T-helper 9 cell (primary cell): ENCODE data around the gene CCL4L2.
"Not testable (repeated sequence)": the region's sequence is repeated elsewhere in the genome, so short reads cannot be mapped to it uniquely, and the experiment has no call there.

ENCODE experiments used
- DNase-seq: peaks from one replicate; pipeline ENCODE4 v3.0.0-alpha.2; 2020
- total RNA-seq, 2 donors: gene quantifications; one replicate each; lab custom pipeline; 2026; lab: John Stamatoyannopoulos, UW

CCL4L2 gene
- 0.07 to 0.48 reads per million in 2 donors for total RNA-seq

DNA sequence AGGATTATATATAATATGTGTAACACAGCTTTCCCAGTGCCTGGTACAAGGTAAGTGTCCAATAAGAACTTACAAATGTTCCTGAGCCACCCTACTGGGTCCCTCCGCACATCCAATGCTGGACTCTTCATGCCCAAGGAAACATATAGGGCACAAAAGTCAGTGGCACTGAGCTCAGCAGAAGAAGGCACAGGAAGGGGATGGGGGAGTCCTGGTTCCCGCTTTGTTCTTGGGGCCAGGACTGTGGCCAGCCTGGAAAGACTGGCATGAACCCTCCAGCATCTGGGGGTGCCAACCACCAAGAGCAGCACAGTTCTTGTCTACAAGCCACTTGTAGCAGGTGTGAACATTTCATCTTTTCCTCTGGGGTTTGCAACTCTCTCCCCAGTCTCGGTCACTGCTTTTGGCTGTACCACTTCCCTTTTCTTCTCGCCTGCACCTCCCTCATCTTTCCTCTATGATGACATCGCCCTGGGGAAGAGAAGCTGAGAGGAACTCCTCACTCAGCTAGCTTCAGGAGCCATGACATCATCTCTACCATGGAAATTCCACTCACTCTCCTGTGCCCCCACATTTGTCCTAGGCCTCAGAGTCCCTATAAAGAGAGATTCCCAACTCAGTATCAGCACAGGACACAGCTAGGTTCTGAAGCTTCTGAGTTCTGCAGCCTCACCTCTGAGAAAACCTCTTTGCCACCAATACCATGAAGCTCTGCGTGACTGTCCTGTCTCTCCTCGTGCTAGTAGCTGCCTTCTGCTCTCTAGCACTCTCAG, at the start of gene CCL4L2:
Gene CCL4L2 (plus strand): TSS at position 625 of the 773 bp plus-strand sequence.
- DNase-seq = not testable (repeated sequence)

DNA sequence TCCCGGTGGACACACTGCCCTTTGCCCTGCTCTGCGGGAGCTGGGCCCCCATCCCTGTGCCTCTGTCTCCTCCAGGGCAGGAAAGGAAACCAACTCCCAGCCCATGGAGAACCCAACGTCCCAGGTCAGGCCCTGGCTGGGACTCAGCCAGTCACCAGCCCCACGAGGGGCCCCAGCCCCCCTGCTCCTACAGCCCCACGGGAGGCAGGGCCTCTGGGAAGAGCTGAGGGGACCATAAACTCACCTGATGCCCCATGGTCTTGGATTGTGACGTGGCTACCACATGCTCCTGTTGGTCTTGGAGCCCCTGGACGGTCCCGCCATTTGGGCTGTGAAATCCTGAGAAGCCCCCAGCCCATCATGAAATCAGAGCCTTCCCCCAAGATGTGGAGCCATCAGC, 42.0 kb upstream of the CCL4L2 start:
- not testable (repeated sequence) for DNase-seq

DNA sequence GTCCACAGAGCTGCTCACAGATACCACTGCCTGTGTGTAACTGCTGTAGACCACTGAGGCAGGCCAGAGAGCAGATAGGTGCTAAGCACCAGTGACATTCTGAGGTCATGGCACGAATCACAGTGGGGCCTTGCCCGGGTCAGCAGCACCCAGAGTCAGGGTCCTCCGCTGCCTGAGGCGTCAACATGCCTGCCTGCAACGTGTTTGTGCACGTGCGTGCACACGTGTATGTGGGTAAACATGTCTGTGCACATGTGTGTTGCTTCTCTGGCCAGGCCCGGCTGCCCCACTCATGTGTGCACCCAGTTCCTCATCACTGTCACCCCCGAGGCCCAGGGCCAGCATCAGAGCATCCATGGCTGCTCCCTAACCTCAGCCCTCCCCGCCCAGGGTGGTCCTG, 34.3 kb upstream of the CCL4L2 start, which contains the start of gene TBC1D3B:
Gene TBC1D3B (minus strand): TSS at position 101 of the 400 bp plus-strand sequence. CDS start 1,586 bp downstream, outside the sequence.
- DNase-seq = not testable (repeated sequence)

DNA sequence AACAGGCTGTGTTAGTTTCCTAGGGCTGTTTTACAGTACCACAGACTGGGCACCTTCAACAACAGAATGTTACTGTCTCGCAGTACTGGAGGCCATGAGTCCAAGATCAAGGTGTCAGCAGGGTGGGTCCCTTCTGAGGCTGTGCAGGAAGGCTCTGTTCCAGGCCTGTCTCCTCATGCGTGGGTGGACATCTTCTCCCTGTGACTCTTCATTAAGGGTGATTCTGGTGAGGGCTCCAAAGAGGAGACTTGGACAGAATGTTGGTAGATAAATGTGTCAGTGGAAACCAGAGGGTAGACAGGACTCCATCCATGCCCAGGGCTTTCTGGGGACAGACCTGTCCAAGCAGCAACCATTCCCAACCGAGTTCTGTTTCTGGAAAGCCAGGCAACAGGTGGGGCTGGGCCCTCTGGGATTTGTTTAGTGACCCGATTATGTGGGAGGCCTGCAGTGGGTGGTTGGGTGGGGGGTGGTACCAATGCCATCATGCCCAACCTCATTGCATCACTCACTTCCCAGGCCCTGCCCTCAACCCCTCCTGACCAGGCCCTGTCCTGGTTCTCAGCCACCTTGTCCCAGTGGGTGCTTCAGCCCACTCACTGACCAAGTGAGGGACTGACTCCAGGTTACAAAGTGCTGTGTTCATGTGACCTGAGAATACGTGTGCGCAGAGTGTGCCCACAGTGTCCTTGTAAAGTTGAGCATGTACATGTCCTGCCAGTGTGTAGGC, 29.3 kb upstream of the CCL4L2 start:
- not testable (repeated sequence) for DNase-seq

DNA sequence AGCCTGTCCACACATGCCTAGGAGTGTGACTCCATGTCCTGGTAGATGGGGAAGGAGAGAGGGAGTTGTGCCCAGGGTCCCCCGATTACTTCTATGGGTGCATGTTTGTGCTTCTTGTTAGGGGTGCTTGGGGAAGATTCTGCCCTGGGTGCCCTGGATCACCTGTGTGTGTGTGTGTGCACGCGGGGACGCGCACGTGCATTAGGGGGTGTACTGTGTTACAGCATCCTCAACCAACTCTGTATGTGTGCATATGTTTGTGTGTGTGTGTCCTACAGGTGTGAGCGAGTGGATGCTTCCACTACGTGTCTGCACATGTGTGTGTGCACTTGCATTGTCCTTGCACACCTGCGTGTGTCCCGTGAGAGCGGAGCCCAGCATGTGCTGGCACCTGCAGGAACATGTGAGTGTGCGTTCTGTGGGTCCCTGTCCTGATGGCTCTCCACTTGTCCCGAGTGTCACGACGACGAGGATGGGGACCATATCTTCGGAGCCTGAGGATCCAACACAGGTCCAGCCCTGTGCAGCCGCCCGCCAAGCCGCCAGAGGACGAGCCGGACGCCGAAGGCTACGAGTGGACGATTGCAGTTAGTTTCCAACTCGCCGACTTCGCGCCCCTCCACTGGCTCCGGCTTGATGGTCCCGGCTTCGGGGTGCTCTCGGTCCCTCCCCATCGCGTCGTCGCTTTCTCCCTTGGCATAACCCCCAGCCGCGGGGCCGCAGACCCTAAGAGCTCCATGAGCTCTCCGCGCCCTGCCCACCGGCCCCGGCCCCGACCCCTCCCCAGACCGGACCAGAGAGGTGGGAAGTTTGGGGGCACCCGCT, 28.5 kb upstream of the CCL4L2 start:
- DNase-seq = no peak

DNA sequence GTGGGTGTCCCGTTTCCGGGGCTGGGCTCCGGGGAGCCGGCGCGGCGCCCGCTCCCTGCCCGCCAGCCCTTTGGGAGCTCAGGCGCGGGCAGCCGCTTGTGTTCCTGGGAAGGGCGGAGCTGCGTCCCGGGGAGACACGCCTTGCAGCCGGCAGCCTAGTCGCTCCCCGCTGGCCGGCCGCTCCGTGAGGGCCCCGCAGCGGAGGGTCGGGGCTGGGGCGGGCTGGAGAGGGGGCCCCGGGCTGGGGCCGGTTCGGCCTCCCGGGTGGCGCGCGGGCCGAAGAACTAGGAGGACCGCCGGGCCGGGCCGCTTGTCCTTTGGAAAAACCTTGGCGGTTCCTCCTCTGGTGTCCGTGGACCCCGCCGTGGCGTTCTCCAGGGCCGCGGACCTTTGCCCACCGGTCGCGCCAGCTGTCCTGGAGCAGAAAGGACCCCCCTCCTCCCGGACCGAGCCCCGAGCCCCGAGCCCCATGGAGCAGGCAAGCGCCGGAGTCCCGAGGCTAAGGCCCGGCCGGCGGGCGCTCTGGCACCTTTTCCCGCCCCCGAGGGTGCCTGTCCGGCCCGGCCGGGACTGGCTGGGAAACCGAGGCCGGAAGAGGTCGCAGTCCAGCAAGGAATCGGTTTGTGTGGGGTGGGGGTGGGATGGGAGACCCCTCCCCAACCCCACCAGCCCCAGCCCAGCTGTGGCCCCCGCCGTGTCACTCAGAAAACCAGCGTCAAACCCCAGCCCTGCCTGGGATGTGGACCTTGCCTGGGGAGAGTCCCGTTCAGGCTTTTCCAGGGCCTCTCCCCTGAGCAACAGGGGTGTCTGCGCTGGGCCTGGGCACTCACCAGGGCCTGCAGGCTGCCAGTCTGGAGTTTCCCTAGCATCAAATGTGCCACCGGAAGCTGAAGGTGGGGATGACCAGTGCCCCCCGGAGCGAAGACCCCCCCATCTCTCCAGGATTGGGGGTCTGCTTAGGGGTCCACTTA, 27.6 kb upstream of the CCL4L2 start:
- DNase-seq = no peak

DNA sequence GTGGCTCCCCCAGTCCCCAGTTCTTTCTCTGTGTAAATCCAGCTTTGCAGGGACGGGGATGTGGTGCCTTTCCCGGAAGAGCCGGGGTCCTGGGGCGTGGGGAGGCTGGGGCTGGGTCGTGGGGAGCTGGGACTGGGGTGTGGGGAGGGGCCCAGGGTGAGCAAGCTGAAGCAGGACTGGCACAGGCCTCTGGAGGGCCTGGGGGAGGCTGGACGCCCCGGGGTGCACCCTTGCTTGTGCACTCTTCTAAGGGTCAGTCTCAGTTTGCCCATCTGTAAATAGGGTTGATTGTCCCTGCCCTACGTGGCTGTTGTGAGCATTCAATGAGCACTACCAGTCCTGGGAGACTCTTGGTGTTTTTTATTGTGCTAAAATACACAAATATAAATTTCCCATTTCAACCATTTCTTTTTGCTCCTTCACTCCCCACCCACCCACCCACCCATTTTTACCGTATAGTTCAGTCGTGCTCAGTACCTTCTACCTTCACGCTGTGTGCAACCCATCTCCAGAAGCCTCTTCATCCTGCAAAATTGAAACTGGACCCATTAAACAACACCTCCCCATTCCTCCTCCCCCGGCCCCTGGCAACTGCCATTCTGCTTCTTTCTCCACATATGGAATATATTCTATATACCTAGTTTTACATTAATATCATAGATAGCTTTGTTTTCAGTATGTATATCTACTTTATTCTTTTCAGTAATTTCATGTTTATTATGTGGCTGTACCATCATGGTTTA, 26.7 kb upstream of the CCL4L2 start:
- DNase-seq = no peak

DNA sequence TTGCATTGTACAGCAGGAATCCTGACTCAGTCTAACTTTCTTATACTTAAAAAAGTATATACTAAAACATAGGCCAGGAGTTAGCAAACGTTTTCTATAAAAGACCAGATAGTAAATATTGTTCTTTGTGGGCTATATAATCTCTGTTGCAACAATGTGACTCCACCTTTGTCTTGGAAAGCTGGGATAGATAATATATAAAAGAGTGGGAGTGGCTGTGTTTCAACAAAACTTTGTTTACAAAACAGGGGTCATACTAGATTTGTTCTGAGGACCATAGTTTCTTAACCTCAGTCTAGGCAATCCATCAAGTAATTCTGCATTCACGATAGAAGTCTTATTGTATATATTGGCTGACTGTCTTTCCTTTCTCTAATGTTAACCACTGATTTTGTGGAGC, 25.4 kb upstream of the CCL4L2 start:
- no peak for DNase-seq

DNA sequence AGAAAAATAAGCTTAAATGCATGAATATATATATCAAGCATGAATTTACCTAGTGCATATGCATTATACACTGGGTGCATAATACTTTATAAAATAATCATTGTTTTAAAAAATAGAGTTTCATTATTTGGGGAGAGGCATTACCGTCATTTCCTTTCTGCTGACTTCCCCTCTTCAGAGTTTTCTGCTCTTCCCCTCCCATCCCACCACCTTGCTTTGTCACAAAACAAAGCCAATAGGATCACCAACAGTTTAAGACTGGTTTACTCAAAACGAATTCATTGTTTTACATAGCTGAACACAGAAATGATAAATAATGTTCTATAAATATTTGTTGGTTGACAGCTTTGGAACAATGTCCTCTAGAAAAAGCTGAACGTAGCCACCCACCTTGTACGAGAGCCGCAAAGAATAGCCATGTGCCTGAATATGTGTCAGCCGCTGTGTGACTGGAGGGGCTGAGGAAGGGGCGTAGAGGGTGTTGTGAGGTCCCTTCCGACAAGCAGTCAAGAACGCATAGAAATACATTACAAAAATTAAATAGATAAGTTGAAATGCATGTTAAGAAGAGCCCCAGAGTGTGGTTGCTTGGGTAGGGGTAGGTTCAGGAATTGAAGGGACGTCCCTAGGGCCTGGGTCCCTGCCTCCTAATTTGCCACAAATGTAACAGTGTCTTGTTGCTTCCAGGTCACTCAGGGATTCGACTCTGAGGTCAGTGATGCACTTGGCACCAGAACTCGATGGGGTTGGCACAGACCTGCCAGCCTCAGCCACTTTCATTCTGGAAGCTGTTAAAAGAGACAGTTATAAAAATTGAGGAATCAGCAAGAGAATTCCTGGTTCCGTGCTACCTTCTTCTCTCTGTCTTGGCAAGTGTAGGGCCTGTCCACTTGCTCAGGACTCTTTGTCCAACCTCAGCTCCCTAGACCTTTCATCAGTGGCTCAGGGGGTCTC, 23.8 kb upstream of the CCL4L2 start:
- not testable (repeated sequence) for DNase-seq

DNA sequence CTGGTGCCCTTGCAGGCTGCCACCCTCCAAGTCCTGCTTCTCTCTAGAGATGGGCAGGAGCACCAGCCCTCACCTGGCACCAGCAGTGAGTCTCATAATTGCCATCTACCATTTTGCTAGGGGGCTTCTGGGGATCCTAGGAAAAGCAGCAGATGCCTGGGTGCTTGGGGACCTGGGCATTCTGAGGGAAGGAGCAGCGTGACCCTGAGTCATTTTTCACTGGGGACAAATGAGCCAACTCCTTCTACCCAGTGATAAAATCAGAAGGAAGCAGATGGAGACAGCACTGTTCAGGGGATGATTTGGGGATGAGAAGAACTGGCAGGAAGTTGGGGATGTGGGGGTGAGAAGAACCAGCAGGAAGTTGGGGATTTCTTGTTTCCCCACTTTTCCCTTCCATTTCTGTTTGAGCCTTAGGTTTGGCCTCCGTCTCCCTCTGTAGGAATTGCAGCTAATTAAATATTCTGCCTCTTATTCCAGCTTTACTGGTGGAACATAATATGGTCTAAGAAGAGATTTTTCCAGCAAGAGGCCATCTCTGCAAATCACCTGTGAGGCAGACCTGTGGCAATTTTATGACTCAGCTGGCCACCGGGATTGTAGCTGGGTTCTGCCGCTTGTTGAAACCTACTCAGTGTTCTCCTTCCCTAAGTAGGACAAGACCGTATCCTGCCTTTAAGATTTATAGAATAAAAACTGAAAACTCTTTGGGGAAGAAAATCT, 22.8 kb upstream of the CCL4L2 start:
- DNase-seq = not testable (repeated sequence)

DNA sequence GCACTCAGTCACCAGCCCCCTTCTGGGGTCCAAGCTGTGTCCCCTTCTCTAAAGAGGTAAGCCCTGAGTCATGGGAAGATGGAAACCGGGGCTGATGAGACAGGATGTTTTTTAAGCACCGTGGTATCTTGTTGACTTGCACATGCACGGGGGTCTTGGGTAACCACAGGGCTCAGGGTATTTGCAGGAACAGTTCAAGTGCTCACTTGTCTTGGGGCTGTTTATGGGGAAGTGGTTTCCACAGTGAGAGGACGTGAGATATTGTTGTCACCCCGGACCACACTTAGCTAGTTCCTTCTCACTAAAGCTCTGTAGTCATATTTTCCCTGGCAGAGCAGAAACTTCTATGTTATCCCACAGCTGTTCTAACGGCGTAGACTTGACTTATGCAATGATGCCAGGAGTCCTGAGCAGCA, 22.0 kb upstream of the CCL4L2 start:
- DNase-seq = no peak

DNA sequence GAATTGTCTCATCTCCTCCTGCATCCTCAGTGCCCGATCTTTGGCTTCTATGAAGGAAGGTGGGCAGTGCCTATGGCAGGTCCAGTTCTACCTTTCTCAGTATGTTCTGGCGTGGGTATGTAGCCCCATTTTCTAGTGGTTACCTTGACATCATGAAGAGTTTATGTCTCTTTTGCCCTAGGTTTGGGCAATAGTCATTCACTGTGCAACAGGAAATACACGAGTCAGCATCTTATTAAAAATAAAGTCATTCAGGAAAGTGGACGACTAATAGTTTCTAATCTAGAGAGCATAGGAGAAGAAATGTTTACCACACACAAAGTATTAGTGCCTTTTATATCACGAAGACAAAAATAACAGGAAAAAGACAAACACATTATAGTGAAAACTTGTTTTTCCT, 20.9 kb upstream of the CCL4L2 start:
- DNase-seq = not testable (repeated sequence)

DNA sequence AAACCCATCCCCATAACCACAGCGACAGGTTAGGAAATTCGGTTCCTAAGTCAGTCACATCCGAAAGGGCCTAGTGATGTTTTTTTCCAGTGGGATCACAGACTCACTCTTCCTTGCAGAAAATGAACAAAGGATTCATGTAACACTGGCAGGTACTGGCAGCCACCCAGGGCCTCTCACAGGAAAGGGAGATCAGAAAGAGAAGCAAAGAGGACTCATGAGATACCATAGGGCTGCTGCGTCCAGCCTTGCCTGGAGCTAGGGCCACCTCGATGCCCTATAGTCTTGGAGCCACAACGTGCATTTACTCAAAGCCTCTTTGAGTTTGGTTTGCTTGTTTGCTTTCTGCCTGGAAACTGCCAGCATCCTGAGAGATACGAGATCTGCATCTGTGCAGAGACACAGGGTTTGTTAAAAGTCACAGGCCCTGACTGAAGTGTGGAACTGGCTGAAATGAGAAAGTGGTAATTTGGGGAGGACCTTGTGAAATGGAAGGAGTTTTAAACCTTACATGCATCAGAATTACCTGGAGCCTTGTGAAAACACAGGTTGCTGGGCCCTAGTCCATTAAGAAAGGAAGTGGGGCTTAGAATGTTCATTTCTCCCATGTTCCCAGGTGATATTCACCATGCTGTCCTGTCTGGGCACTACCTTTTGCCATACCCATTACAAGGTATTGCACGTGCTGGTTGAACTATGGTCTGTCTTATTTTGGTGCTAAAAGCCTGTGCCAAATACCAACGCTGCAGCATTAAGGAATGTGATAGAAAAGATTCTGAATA, 20.1 kb upstream of the CCL4L2 start:
- DNase-seq = not testable (repeated sequence)

DNA sequence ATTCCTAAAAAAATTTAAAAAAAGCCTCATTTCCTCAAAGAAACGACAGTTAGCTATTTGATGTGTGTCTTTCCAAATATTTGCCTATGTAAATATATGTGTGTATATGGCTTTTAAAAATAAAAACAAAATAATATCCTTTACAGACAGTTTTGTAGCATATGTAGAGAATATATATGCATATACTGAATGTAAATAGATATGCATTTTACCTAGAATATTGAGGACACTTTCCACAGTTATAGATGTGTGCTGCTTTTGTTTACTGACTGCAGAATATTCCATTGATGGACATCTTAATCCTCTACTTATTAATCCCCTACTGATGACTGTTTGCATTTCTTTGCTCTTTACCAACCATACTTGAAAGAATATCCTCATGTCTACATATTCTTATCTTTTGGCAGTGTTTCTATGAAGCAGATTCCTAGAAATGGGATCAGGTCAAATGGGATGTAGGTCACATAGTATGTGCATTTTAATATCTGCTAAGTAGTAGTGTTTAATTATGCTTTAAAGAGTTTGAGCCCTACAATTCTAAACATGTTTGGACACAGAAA, 17.6 kb upstream of the CCL4L2 start:
- no peak for DNase-seq

DNA sequence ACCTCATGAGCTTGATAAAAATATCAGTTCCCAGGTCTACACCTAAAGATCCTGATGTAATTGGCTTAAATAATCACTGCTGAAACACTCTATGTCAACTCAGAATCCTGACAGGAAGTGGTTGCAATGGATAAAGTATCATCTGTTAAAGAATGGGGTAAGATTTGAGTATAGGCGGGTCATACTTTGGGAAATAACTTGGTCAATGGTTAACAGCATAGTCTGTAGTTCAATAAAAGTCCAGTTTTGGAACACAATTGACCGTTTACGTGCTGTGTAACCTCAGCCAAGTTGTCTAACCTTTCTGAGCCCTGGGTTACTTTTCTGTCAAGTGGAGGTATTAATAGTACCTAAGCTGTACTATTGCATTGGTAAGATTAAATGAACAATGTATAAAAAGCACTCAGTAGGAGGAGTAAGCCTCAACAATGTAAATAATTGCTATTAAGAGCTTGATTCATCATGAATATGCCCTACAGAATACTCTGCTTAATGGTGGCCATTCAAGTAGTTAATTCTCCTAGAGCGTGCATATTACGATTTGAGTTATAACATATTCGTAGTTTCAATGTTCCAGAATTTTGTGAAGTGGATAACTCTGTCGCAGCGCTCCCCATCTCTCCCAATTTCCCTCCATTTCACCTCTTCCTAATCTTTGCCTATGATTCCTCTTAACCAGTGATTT, 16.6 kb upstream of the CCL4L2 start:
- not testable (repeated sequence) for DNase-seq

DNA sequence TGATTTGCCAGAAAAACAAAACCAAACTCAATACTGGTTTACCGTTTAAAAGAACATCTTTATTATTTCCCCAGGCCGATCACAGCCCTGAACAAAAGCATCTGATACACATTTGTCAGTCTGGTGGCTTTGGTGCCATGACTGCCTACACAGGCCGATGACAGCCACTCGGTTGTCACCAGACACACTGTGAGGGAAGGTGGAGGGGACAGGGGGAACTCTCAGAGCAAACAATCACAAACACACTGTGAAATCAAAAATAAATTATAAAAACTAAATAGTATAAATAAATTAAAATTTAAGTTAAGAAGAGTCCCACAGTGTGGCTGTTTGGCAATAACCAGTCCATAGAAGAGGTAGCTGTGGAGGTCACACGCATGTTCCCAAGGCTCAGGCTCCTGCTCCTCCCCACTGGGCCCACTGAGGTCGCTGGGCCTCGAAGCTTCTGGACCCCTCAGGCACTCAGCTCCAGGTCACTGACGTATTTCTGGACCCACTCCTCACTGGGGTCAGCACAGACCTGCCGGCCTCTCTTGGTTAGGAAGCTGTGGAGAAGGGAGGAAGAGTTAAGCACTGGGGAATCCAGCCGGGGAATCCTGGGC, 15.9 kb upstream of the CCL4L2 start:
- not testable (repeated sequence) for DNase-seq
